ENCODE measurements around the gene NPHP3. TPM values are rescaled to one million over a fixed set of nuclear protein-coding genes. Genes with fewer than 3 reads are reported as not detected.
"Not testable (repeated sequence)": the region's sequence is repeated elsewhere in the genome, so short reads cannot be mapped to it uniquely, and the experiment has no call there.

Gene NPHP3
- 10 to 100 TPM; 11.7 to 13.9 TPM for total RNA-seq
- polyA plus RNA-seq, result 3.9 TPM

GRCh38 chr3:132722165-132723023 lies at the start of gene NPHP3:
Gene NPHP3 (minus strand): TSS chr3:132722409. CDS start chr3:132722355, 54 bp downstream.
- peak; percentile 83 to 100 (median 91) for DNase-seq
- Mint-ChIP-seq H3K9me3 (no peaks in the 10 kb centered on the region), H3K27me3 (no peaks in the 10 kb centered on the region), H3K4me3 (peak within 1 kb of the TSS; percentile 90 to 94 (median 93)), H3K36me3 (peaks cover 0 to 21% (median 6%) of the 10 kb centered on the region in 3 donors), H3K4me1 (peaks cover 35 to 46% (median 42%) of the 10 kb centered on the region in 3 donors), H3K27ac (peak within 1 kb of the TSS; percentile 84 to 91 (median 88))
- CTCF ChIA-PET, result no interaction called here
- POLR2A ChIA-PET, result interaction anchor here (0.6 to 1.2 kb wide), 3 partner anchors 851 to 1588 kb away, joined by 3 to 5 read pairs (median 3); partner anchors contain the start of gene CDV3
- no peaks in the 10 kb centered on the region for H3K36me3 ChIP-seq (ENCODE audit: insufficient read depth, low read length)
- peaks cover 24% of the 10 kb centered on the region for H3K4me1 ChIP-seq (ENCODE audit: insufficient read depth, low read length)
- H3K27me3 ChIP-seq (ENCODE audit: insufficient read depth, low read length, poor library complexity, severe bottlenecking), result no peaks in the 10 kb centered on the region
- H3K9me3 ChIP-seq (ENCODE audit: low read length), result no peaks in the 10 kb centered on the region
- peak within 1 kb of the TSS; percentile 66 for H3K27ac ChIP-seq (ENCODE audit: low read depth, low read length)
- peak within 1 kb of the TSS; percentile 79 for H3K4me3 ChIP-seq (ENCODE audit: low read length)

GRCh38 chr3:132758740-132759139 lies 36.5 kb upstream of the NPHP3 start:
- Mint-ChIP-seq H3K9me3 (peaks cover 0 to 2% (median 0%) of the 10 kb centered on the region in 5 donors), H3K36me3 (no peaks in the 10 kb centered on the region), H3K4me1 (no peaks in the 10 kb centered on the region), H3K4me3 (no peak overlapping the region), H3K27ac (no peak overlapping the region), H3K27me3 (peaks cover 3 to 14% of the 10 kb centered on the region in 2 donors)
- H3K36me3 ChIP-seq (ENCODE audit: insufficient read depth, low read length), result no peaks in the 10 kb centered on the region
- no peak overlapping the region for H3K27ac ChIP-seq (ENCODE audit: low read depth, low read length)
- H3K4me1 ChIP-seq (ENCODE audit: insufficient read depth, low read length), result no peaks in the 10 kb centered on the region
- no peak for DNase-seq
- ChIA-PET POLR2A (no interaction called here), CTCF (no interaction called here)
- H3K9me3 ChIP-seq (ENCODE audit: low read length), result no peaks in the 10 kb centered on the region
- H3K27me3 ChIP-seq (ENCODE audit: insufficient read depth, low read length, poor library complexity, severe bottlenecking), result no peaks in the 10 kb centered on the region
- no peak overlapping the region for H3K4me3 ChIP-seq (ENCODE audit: low read length)

- Histone ChIP-seq H3K27ac (ENCODE audit: low read depth, low read length) (no peak overlapping the region), H3K9me3 (ENCODE audit: low read length) (no peaks in the 10 kb centered on the region), H3K4me3 (ENCODE audit: low read length) (no peak overlapping the region), H3K27me3 (ENCODE audit: insufficient read depth, low read length, poor library complexity, severe bottlenecking) (no peaks in the 10 kb centered on the region), H3K36me3 (ENCODE audit: insufficient read depth, low read length) (no peaks in the 10 kb centered on the region), H3K4me1 (ENCODE audit: insufficient read depth, low read length) (no peaks in the 10 kb centered on the region)
- POLR2A ChIA-PET, result no interaction called here
- no peaks in the 10 kb centered on the region for H3K4me1 Mint-ChIP-seq
- peaks cover 3 to 18% of the 10 kb centered on the region in 2 donors for H3K27me3 Mint-ChIP-seq
- H3K27ac Mint-ChIP-seq, result no peak overlapping the region
- no peak overlapping the region for H3K4me3 Mint-ChIP-seq
- H3K36me3 Mint-ChIP-seq, result no peaks in the 10 kb centered on the region
- peaks cover 0 to 1% (median 0%) of the 10 kb centered on the region in 5 donors for H3K9me3 Mint-ChIP-seq
- no peak for DNase-seq
- CTCF ChIA-PET, result no interaction called here
Observed at GRCh38 chr3:132756108-132756650, 34.0 kb upstream of the NPHP3 start.

GRCh38 chr3:132753946-132754345 lies 31.7 kb upstream of the NPHP3 start:
- no peak for DNase-seq
- H3K9me3 Mint-ChIP-seq, result no peaks in the 10 kb centered on the region
- H3K36me3 Mint-ChIP-seq, result no peaks in the 10 kb centered on the region
- no peak overlapping the region for H3K27ac Mint-ChIP-seq
- no peak overlapping the region for H3K4me3 Mint-ChIP-seq
- H3K4me1 Mint-ChIP-seq, result no peaks in the 10 kb centered on the region
- H3K9me3 ChIP-seq (ENCODE audit: low read length), result no peaks in the 10 kb centered on the region
- ChIA-PET CTCF (no interaction called here), POLR2A (no interaction called here)
- no peak overlapping the region for H3K27ac ChIP-seq (ENCODE audit: low read depth, low read length)
- H3K27me3 ChIP-seq (ENCODE audit: insufficient read depth, low read length, poor library complexity, severe bottlenecking), result no peaks in the 10 kb centered on the region
- H3K36me3 ChIP-seq (ENCODE audit: insufficient read depth, low read length), result no peaks in the 10 kb centered on the region
- no peak overlapping the region for H3K4me3 ChIP-seq (ENCODE audit: low read length)
- peaks cover 3 to 21% of the 10 kb centered on the region in 2 donors for H3K27me3 Mint-ChIP-seq
- H3K4me1 ChIP-seq (ENCODE audit: insufficient read depth, low read length), result no peaks in the 10 kb centered on the region

GRCh38 chr3:132749786-132750185 lies 27.6 kb upstream of the NPHP3 start:
- no peaks in the 10 kb centered on the region for H3K36me3 ChIP-seq (ENCODE audit: insufficient read depth, low read length)
- Mint-ChIP-seq H3K9me3 (no peaks in the 10 kb centered on the region), H3K36me3 (no peaks in the 10 kb centered on the region), H3K27ac (no peak overlapping the region), H3K27me3 (peaks cover 3 to 17% of the 10 kb centered on the region in 2 donors), H3K4me3 (no peak overlapping the region), H3K4me1 (no peaks in the 10 kb centered on the region)
- H3K4me3 ChIP-seq (ENCODE audit: low read length), result no peak overlapping the region
- CTCF ChIA-PET, result no interaction called here
- POLR2A ChIA-PET, result no interaction called here
- H3K4me1 ChIP-seq (ENCODE audit: insufficient read depth, low read length), result no peaks in the 10 kb centered on the region
- H3K27me3 ChIP-seq (ENCODE audit: insufficient read depth, low read length, poor library complexity, severe bottlenecking), result no peaks in the 10 kb centered on the region
- no peak overlapping the region for H3K27ac ChIP-seq (ENCODE audit: low read depth, low read length)
- DNase-seq, result no peak
- no peaks in the 10 kb centered on the region for H3K9me3 ChIP-seq (ENCODE audit: low read length)

GRCh38 chr3:132746720-132747119 lies 24.5 kb upstream of the NPHP3 start:
- H3K27me3 ChIP-seq (ENCODE audit: insufficient read depth, low read length, poor library complexity, severe bottlenecking); H3K4me3 ChIP-seq (ENCODE audit: low read length); POLR2A ChIA-PET; H3K9me3 ChIP-seq (ENCODE audit: low read length); CTCF ChIA-PET; H3K9me3 Mint-ChIP-seq; H3K36me3 Mint-ChIP-seq; H3K27ac ChIP-seq (ENCODE audit: low read depth, low read length); DNase-seq; H3K36me3 ChIP-seq (ENCODE audit: insufficient read depth, low read length); H3K4me1 Mint-ChIP-seq; H3K27ac Mint-ChIP-seq; H3K4me1 ChIP-seq (ENCODE audit: insufficient read depth, low read length); H3K4me3 Mint-ChIP-seq: not testable (repeated sequence)
- H3K27me3 Mint-ChIP-seq, result peaks cover 12 to 32% of the 10 kb centered on the region in 2 donors

GRCh38 chr3:132738314-132738713 lies 16.1 kb upstream of the NPHP3 start:
- no peak overlapping the region for H3K27ac Mint-ChIP-seq
- H3K4me3 Mint-ChIP-seq, result no peak overlapping the region
- H3K4me1 ChIP-seq (ENCODE audit: insufficient read depth, low read length), result no peaks in the 10 kb centered on the region
- no peaks in the 10 kb centered on the region for H3K9me3 Mint-ChIP-seq
- no peaks in the 10 kb centered on the region for H3K36me3 ChIP-seq (ENCODE audit: insufficient read depth, low read length)
- no peak overlapping the region for H3K27ac ChIP-seq (ENCODE audit: low read depth, low read length)
- H3K4me1 Mint-ChIP-seq, result no peaks in the 10 kb centered on the region
- CTCF ChIA-PET, result interaction anchor here (1.3 to 1.8 kb wide), 2 partner anchors 10 to 12 kb away, joined by 3 to 5 read pairs; no protein-coding TSS in a partner anchor
- H3K4me3 ChIP-seq (ENCODE audit: low read length), result no peak overlapping the region
- H3K27me3 Mint-ChIP-seq, result peaks cover 14 to 52% of the 10 kb centered on the region in 2 donors
- H3K9me3 ChIP-seq (ENCODE audit: low read length), result no peaks in the 10 kb centered on the region
- no peaks in the 10 kb centered on the region for H3K27me3 ChIP-seq (ENCODE audit: insufficient read depth, low read length, poor library complexity, severe bottlenecking)
- POLR2A ChIA-PET, result no interaction called here
- H3K36me3 Mint-ChIP-seq, result peaks cover 0 to 4% (median 0%) of the 10 kb centered on the region in 3 donors
- DNase-seq, result no peak

- Histone ChIP-seq H3K4me3 (ENCODE audit: low read length) (no peak overlapping the region), H3K27me3 (ENCODE audit: insufficient read depth, low read length, poor library complexity, severe bottlenecking) (peaks cover 4% of the 10 kb centered on the region), H3K4me1 (ENCODE audit: insufficient read depth, low read length) (no peaks in the 10 kb centered on the region), H3K9me3 (ENCODE audit: low read length) (no peaks in the 10 kb centered on the region), H3K36me3 (ENCODE audit: insufficient read depth, low read length) (no peaks in the 10 kb centered on the region), H3K27ac (ENCODE audit: low read depth, low read length) (no peak overlapping the region)
- POLR2A ChIA-PET, result no interaction called here
- Mint-ChIP-seq H3K9me3 (no peaks in the 10 kb centered on the region), H3K4me3 (no peak overlapping the region), H3K4me1 (no peaks in the 10 kb centered on the region), H3K36me3 (no peaks in the 10 kb centered on the region), H3K27me3 (peaks cover 9 to 56% of the 10 kb centered on the region in 2 donors), H3K27ac (no peak overlapping the region)
- CTCF ChIA-PET, result no interaction called here
- no peak for DNase-seq
Observed at GRCh38 chr3:132735589-132735988, 13.4 kb upstream of the NPHP3 start.
